HG02571 (cell line): ENCODE results near the gene SLC28A2.
"Not testable (repeated sequence)": the region's sequence is repeated elsewhere in the genome, so short reads cannot be mapped to it uniquely, and the experiment has no call there.

ENCODE experiments used
- ATAC-seq: cut with Tn5 transposase; IDR thresholded peaks from one replicate; pipeline ENCODE4 v1.9.1; 2021; ENCODE audit warnings: mild to moderate bottlenecking, moderate library complexity; ENCODE audit not compliant: unreplicated experiment

Gene SLC28A2

DNA sequence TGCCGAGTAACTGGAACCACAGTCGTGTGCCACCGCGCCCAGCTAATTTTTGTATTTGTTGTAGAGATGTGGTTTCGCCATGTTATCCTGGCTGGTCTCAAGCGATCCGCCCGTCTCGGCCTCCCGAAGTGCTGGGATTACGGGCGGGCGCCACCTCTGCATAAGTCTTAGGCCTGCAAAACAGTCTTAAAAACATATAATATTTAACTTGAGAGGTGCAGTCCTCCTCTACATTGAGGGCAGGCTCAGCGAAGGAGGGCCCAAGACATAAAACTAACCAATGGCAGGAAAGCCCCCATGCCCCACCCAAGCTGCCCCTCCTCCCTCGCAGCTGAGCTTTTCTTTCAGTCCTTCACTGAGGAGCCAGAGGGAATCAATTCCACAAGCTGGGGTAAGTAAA is at the start of gene SLC28A2:
SLC28A2 (plus strand) TSS at position 347 of the 400 bp plus-strand sequence. CDS start 982 bp downstream, outside the sequence.
- ATAC-seq = no peak

- ATAC-seq = no peak
These were observed 48.9 kb upstream of the SLC28A2 start for GRCh38 chr15:45203182-45203581.

DNA sequence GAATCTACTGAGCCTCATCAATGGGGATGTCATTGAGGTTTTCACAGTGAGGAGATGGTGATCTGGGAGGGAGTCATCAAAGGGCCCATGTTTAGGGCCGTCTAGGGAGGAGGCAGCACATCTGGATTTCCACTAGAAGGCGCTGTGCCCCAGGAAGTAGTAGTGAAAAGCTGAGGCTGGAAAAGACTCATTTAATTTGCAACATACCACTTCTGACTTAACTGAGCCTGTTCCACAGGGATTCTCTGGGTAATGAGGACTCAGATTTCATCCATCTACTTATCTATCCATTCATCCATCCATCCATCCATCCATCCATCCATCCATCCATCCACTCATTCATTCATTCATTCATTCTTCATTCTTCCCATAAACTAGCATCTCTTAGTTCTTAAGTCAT is 46.8 kb upstream of the SLC28A2 start:
- no peak for ATAC-seq

GRCh38 chr15:45212493-45212892 is 39.5 kb upstream of the SLC28A2 start:
- no peak for ATAC-seq

- ATAC-seq = no peak
These were observed 30.9 kb upstream of the SLC28A2 start for GRCh38 chr15:45221053-45221599.

- ATAC-seq = no peak
These were observed 30.1 kb upstream of the SLC28A2 start for GRCh38 chr15:45221967-45222366.

DNA sequence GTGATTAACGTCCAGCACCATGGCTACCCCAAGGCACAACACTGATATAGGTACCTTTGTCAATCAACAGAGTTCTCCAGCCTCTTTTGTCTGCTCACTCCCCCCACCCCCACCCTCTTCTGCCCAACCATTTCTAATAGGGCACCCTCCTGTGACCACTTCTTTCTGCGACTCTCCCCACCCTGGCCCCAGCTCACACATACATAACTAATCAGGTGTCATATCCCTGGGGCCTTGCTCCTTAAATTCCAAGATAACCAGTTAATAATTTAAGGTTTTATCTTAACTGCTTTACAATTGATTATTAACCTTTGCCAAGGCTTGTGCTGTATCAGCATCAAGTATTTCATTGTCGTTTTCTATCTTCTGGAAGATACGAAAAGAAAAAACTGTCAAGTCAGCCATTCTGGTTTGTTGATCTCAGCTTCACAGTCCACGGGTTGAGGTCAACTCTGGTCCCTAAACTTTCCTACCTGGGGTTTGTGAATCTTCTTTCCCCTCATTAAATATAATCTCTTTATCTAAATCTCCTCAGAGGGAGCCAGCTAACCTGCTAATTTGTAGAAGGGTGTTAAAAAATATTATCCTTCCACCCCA is 27.3 kb upstream of the SLC28A2 start:
- no peak for ATAC-seq

DNA sequence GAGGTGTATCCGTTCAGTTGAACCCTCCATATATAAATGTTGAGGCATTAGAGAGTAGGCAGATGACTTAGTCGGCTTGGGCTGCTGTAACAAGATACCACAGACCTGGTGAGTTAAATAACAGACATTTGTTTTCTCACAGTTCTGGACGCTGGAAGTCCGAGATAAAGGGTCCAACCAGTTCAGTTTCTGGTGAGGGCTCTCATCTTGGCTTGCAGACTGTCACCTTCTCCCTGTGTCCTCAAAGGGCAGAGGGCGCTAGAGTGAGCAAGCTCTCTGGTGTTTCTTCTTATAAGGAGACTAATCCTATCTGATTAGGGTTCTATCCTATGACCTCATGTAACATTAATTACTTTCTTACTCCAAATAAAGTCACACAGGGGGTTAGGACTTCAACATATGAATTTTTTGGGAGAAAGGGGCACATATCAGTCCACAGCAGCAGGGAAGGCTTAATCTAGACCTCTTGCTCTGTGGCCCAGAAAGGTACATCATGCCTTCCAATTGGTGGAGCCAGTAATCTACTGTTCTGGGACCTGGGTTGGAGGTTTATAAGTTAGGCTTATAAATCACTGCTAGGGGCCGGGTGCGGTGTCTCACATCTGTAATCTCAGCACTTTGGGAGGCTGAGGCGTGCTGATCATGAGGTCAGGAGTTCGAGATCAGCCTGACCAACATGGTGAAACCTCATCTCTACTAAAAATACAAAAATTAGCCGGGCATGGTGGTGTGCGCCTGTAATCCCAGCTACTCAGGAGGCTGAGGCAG is 26.3 kb upstream of the SLC28A2 start:
- no peak for ATAC-seq

DNA sequence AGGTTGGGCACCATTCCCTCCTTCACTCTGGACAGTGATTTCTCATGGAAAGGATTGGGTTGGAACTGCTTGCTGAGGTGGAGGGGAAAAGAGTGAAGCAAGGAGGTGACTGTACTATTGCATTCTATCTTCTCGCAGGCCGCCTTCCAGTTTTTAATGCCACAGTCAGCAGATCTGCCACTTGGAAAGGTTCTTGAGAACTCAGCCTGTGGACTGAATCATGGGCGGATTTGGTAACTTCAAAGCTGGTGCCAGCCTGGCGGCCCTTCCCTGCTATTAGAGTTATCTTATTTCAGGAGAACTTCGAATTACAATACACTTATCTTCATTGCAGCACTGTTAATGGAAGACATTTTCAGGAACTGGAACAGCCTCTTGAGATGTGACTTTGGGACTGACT is 23.1 kb upstream of the SLC28A2 start:
- no peak for ATAC-seq

DNA sequence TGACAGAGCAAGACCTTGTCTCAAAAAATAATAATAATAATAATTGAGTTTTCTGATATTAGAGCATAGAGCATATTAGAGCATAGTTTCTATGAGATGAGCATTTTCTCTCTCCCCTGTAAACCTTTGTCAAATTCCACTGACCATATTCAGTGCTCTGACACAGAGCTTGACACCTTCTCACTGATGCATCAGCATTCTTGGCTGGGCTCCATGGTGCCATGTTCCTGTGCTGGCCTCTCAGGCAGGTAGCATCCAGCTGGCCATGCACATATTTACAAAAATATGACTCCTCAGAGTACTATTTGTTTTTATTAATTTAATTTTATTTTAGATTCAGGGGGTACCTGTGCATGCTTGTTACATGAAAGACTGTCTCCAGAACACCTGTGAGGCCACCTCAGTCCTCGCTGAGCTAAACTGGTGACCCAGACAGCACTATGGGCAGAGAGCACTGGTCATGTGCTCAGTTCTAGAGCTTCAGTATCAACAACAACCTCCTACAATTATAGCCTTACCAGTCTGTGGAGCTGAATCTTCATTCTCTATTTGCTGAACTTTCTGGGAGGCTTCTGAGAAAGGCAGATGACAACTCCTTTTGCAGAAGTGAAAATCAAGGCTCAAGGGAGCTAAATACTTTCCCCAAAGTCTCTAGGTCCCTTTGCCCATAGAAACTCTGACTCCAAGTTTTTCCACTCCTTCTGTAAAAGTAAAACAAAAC is 21.6 kb upstream of the SLC28A2 start:
- no peak for ATAC-seq

- no peak for ATAC-seq
These were observed 20.9 kb upstream of the SLC28A2 start for GRCh38 chr15:45231132-45231531.

- no peak for ATAC-seq
These were observed 20.0 kb upstream of the SLC28A2 start for GRCh38 chr15:45231864-45232562.

DNA sequence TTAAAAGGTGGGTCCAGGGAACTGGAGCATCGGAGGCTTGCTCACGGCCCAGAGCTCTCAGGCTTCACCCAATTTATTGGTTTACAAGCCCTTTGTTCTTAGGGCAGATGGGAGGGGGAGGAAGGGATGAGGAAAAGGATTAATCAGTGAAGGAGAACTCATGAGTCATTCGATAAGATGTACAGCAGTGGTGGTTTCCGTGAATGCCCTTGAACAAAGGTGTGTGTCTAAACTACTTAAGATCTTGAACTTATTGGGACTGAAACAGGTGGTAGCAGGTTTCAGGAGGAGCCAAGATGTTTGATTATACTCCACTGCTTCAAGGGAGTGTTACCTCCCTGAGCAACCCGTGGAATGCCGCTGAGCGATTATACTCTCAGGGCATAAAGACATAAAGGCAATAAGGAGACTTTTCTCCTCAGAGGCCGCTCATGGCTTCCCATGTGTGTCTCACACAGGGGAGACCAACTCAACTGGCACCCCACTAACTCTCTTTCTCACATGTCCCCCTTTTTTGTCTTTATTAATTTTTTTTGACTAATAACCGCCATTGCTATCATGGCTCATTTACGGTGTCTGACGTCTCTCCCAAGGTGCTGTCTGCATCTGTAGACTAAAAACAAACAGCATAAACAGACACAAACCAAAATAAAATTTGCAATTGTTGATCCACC is 17.3 kb upstream of the SLC28A2 start:
- ATAC-seq = no peak

DNA sequence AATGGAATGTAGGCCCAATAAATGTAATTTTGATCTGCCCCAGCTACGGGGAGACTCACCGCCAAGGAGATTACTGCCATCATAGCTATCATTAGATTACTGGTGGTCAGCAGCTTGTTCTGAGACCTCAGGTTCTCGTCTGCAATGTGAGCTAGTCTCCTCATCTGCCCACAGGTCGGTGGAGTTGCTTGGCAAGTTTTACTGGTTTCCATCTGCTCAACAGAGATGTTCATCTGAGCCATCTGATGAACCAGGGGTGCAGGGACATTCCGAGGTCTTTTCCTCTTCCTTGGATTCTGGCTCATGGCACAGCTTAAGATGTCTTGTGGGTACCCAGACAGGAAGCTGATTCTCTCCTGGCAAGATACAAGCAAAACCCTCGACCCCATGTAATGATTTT is 15.2 kb upstream of the SLC28A2 start:
- ATAC-seq = not testable (repeated sequence)

DNA sequence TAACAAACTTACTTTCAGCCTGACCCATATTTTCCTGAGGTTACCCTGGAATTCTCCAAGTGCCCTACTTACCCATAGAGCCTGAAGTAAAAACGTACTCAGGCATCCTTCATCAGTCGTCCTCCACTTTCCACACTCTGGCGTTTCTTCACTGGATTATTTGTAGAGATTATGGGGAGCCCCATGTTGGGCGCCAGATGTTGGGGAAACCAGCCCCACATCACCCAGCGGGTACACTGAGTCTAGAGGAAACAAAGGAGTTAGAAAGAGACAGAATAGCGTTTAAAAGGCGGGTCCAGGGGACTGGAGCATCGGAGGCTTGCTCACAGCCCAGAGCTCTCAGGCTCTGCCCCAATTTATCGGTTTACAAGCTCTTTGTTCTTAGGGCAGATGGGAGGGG is 9.7 kb upstream of the SLC28A2 start:
- no peak for ATAC-seq

DNA sequence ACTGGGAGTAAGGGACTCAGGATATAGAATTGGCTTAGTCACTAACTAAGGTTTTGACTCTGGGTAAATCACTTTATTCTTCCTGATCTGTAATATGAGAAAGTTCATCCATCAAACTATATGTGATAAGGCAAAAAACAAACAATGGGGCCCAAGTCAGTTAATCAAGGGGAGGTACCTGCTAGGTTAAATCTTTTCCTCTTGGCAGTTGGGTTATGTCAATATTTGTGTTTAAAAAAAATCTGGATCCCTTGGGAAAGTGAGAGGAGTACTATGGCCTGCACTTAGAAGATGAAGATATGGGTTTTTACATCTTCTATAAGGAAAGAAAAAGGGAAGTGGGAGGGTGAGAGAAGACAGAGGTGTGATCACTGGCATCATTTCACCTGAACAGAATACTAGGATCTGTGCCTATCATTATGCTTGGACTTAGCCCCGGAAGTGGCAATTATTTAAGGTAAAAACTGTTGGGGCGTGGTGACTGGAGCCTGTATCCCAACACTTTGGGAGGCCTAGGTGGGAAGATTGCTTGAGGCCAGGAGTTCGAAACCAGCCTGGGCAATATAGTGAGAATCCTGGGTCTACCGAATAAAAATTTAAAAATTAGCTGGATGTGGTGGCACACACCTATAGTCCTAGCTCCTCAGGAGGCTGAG is 2.8 kb upstream of the SLC28A2 start:
- no peak for ATAC-seq

DNA sequence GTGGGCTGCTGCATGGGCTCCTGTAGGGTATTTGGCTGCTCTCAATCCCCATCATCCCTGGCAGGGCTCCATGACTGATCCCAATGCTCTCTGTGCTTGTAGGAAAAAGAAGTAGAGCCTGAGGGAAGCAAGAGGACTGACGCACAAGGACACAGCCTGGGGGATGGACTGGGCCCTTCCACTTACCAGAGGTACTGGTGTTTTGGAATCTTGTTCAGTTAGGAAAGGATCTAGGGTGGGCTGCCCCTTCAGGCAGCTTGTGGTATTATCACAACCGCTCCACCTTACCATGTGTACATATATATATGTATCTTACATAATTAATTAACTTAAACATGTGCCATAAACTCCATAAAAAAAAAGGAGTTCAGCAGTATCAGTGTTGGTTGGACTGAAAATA is 1.3 kb downstream of the SLC28A2 start:
- no peak for ATAC-seq

GRCh38 chr15:45254405-45254804 is 2.4 kb downstream of the SLC28A2 start:
- no peak for ATAC-seq

DNA sequence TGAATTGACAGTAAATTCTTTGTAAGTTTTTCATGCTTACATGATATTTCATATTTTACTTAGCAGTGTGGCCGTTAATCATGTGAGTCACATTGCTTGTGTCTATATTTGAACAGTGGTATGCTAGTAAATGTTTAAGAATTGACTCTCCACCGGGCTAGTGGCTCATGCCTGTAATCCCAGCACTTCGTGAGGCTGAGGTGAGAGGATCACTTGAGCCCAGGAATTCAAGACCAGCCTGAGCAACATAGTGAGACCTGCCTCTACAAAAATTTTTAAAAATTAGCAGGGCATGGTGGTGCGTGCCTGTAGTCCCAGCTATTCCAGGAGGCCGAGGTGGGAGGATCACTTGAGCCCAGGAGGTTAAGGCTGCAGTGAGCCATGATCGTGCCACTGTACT is 2.8 kb downstream of the SLC28A2 start:
- ATAC-seq = not testable (repeated sequence)

- ATAC-seq = no peak
These were observed 7.8 kb downstream of the SLC28A2 start for GRCh38 chr15:45259796-45260195.
